IMR-90 (cell line): Measurements from ENCODE around the gene TGM4.

Experiments used
- ELK1 ChIP-seq: fragments of 150-350 bp; IDR thresholded peaks from 2 replicates; pipeline ENCODE4 v1.6.1; 2016; ENCODE audit warnings: low read depth, mild to moderate bottlenecking, low read length, moderate library complexity, borderline replicate concordance
- SMC3 ChIP-seq: fragments of 150-350 bp; IDR thresholded peaks from 2 replicates; pipeline ENCODE4 v1.6.1; 2016; ENCODE audit warnings: low read depth, mild to moderate bottlenecking, antibody characterized with exemption, low read length, moderate library complexity
- TF ChIP-seq, protein P1 (sequence below): conservative IDR thresholded peaks from 2 replicates; pipeline ENCODE4 v1.5.1; 2012; ENCODE audit warnings: mild to moderate bottlenecking, low read depth, low read length, improper control_type of control experiment

- TF ChIP-seq, protein P1, sequence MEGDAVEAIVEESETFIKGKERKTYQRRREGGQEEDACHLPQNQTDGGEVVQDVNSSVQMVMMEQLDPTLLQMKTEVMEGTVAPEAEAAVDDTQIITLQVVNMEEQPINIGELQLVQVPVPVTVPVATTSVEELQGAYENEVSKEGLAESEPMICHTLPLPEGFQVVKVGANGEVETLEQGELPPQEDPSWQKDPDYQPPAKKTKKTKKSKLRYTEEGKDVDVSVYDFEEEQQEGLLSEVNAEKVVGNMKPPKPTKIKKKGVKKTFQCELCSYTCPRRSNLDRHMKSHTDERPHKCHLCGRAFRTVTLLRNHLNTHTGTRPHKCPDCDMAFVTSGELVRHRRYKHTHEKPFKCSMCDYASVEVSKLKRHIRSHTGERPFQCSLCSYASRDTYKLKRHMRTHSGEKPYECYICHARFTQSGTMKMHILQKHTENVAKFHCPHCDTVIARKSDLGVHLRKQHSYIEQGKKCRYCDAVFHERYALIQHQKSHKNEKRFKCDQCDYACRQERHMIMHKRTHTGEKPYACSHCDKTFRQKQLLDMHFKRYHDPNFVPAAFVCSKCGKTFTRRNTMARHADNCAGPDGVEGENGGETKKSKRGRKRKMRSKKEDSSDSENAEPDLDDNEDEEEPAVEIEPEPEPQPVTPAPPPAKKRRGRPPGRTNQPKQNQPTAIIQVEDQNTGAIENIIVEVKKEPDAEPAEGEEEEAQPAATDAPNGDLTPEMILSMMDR = no peak
- no peak for TF ChIP-seq ELK1
- TF ChIP-seq SMC3 = no peak
These were observed 33.2 kb downstream of the TGM4 start for GRCh38 chr3:44907612-44908011.
